HG03060 (cell line): ENCODE measurements around the gene CARS1.

ENCODE experiments used
- ATAC-seq: cut with Tn5 transposase; IDR thresholded peaks from one replicate; pipeline ENCODE4 v1.9.1; 2021; ENCODE audit warnings: low read depth, moderate number of reproducible peaks; ENCODE audit not compliant: unreplicated experiment

The CARS1 gene

GRCh38 chr11:2968341-2968900 lies 88.8 kb downstream of the CARS1 start:
- ATAC-seq: no peak

GRCh38 chr11:2964782-2965181 lies 92.4 kb downstream of the CARS1 start:
- no peak for ATAC-seq

DNA sequence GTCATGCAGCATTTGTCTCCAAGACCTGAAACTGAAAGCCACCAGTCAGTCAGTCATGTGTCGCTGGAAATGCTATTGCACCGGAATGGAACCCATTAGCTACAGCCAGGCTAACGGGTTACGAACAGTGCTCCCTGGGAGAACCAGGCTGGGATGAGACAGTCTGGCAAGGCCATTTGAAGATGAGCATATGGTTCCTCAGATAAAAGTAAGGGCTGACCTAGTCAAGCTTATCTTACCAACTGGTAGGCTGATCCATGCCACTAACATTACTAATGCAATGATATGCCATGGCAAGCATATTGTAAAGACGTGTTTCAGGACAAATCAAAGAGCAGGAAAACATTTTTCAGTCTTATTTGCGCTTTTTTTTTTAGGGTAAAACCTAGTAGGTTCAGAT lies 93.5 kb downstream of the CARS1 start:
- ATAC-seq: no peak

DNA sequence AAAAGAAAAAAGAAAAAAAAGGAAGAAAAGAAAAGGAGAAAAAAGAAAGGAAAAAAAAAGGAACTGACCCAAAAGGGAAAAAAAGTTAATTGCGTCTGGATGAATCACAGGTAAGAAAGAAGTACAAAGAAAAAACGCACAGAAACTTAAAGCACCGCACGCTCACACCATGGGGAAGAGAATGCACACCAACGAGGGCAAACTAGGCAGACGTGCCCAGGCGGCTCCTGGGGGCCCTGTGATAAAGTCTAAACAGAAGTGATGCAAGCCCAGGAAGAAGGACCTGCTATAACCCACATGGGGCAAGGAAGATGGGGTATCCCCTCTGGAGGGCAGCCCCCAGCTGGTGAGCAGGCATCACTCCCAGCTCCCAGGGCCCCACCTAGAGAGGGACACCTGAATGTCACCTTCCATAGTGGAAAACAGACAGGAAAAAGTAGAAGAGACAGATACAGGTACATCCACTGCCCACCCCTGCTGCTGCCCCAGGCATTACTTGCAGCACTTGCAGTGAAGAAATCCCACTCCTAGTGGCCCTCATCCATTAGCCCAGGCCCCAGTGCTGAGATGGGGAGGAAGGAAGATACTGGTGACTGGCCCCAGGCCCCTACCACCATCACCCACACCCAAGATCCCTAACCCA lies 94.0 kb downstream of the CARS1 start:
- ATAC-seq: no peak

- ATAC-seq: no peak
These were observed 96.1 kb downstream of the CARS1 start for GRCh38 chr11:2961080-2961479.

- no peak for ATAC-seq
These were observed 97.1 kb downstream of the CARS1 start for GRCh38 chr11:2960139-2960538.

DNA sequence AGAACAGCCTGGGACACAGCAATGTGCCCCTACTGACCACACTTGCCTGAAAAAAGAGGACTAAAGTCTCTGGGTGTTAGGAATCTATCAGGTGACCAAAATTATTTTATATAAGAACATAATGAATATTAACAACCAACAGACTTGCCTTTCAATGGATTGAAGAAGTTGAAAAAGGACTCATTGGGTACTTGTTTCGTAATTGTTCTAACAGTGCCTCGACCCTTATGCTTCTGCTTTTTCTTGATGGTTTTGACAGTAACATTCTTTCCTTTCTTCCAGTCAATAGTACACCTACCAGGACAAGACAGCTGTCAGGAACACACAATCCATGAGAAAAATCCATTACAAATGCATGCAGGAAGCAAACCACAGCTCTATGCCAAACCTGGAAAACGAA lies 99.0 kb downstream of the CARS1 start:
- no peak for ATAC-seq

DNA sequence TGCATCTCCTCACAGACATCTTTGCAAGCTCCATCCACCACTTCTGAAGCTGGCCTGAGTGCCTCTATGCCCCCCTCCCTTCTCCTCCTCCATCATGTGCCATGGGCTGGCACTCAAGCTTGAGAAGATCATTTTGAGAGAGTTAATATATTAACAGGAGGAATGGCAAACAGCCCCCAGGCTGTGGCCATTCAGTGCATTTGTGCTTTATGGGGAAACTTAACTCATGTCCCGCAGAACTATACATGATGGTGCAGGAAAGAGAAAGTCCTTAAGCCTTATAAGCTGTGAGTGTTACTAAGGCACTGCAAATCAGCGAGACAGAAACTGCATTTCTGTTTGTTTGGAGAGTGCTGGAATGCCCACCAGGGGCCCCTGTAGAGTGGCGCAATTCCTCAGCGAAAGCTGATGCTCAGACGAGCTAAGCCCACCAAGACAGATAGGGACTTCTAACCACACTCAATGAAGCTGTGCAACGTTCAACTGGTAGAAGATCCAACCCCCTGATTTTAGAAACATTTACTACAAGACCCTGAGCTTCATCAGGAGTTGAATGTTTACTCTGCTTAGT lies 101.2 kb downstream of the CARS1 start:
- no peak for ATAC-seq

GRCh38 chr11:2954263-2954662 lies 103.0 kb downstream of the CARS1 start:
- no peak for ATAC-seq

DNA sequence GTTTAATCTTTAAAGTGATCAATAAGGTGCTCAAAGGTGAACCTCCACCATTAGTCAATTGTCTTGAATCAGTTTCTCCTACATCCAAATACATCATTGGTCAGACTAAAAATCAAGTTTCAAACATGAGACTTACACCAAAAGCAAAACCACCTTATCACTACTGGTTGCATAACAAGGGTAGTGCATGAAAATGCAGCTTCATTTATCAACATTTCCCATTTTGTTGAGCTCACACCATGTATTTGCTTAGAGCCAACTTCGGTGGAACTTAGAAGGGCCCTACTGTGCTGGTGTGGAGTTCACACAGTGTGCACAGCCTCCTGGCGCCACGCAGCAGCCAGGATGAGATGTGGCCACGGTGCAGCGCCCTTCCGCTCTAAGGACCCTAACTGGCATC lies 104.9 kb downstream of the CARS1 start:
- ATAC-seq: no peak

- no peak for ATAC-seq
These were observed 105.8 kb downstream of the CARS1 start for GRCh38 chr11:2951231-2952110.
